HepG2 (cell line): ENCODE data around the gene PRR30. TPM values are rescaled to one million over a fixed set of nuclear protein-coding genes. Genes with fewer than 3 reads are reported as not detected.

ENCODE experiments used
- DNMT1 ChIP-seq: sonication (generic); formaldehyde crosslinking; IDR thresholded peaks from 2 replicates; pipeline ENCODE4 v1.5.1; 2020; ENCODE audit warnings: mild to moderate bottlenecking, missing genetic modification reagents
- FOSL2 ChIP-seq: sonication (generic); formaldehyde crosslinking; IDR thresholded peaks from 2 replicates; pipeline ENCODE4 v1.4.0; 2020; ENCODE audit warnings: missing genetic modification reagents
- HIVEP1 ChIP-seq: sonication (generic); formaldehyde crosslinking; IDR thresholded peaks from 2 replicates; pipeline ENCODE4 v1.4.0; 2020; ENCODE audit warnings: mild to moderate bottlenecking, missing genetic modification reagents
- SKI ChIP-seq: fragments of 450-650 bp; IDR thresholded peaks from one replicate; pipeline ENCODE4 v1.6.1; 2018; ENCODE audit warnings: mild to moderate bottlenecking; ENCODE audit not compliant: partially characterized antibody
- SPEN ChIP-seq: sonication (generic); formaldehyde crosslinking; IDR thresholded peaks from 2 replicates; pipeline ENCODE4 v1.5.1; 2020; ENCODE audit warnings: low read depth, mild to moderate bottlenecking, missing genetic modification reagents
- ZFP36L2 ChIP-seq: sonication (generic); formaldehyde crosslinking; IDR thresholded peaks from 2 replicates; pipeline ENCODE4 v1.4.0; 2020; ENCODE audit warnings: missing genetic modification reagents
- ZMYM4 ChIP-seq: sonication (generic); formaldehyde crosslinking; IDR thresholded peaks from 2 replicates; pipeline ENCODE4 v1.8.1; 2023; ENCODE audit warnings: mild to moderate bottlenecking, missing genetic modification reagents
- ZNF253 ChIP-seq: sonication (generic); formaldehyde crosslinking; IDR thresholded peaks from 2 replicates; pipeline ENCODE4 v1.8.0; 2022; ENCODE audit warnings: mild to moderate bottlenecking, missing genetic modification reagents, borderline replicate concordance
- ZNF567 ChIP-seq: sonication (generic); formaldehyde crosslinking; IDR thresholded peaks from 2 replicates; pipeline ENCODE4 v1.8.1; 2023; ENCODE audit warnings: mild to moderate bottlenecking, missing genetic modification reagents, borderline replicate concordance
- ZNF766 ChIP-seq: sonication (generic); formaldehyde crosslinking; IDR thresholded peaks from 2 replicates; pipeline ENCODE4 v1.5.0; 2020; ENCODE audit warnings: missing genetic modification reagents, borderline replicate concordance
- polyA plus RNA-seq, 8 experiments: library from polyadenylated mRNA; depleted of rRNA in 3 of 8; stranded (reverse) in 7 of 8; unstranded in 1 of 8; fragments of >200 nt; fragmentation: Illumina TruSeq in 4 of 8; extraction: Trizol in 4 of 8; gene quantifications; 2 replicates each; pipeline versions ENCODE4 v1.2.1 to v1.2.3, GENCODE V29; 2011 to 2016; ENCODE audit warnings: low read depth in 4 of 8, missing spikeins in 1 of 8, mixed read lengths in 1 of 8; ENCODE audit not compliant: insufficient read depth in 1 of 8
- total RNA-seq, 5 experiments: library from RNA; depleted of rRNA; stranded (reverse); fragments of >200 nt; fragmentation: Illumina TruSeq; extraction: Trizol; gene quantifications; 2 replicates each; pipeline ENCODE4 v1.2.3, GENCODE V29; 2016; ENCODE audit warnings: low read depth in 1 of 5
- TF ChIP-seq, protein P1 (sequence below): sonication (generic); formaldehyde crosslinking; IDR thresholded peaks from 2 replicates; pipeline ENCODE4 v1.5.1; 2020; ENCODE audit warnings: mild to moderate bottlenecking, missing genetic modification reagents, moderate library complexity
- TF ChIP-seq, protein P2 (sequence below): sonication (generic); formaldehyde crosslinking; conservative IDR thresholded peaks from 2 replicates; pipeline ENCODE4 v1.4.0; 2020; ENCODE audit warnings: missing genetic modification reagents
- TF ChIP-seq, protein P3 (sequence below): sonication (generic); formaldehyde crosslinking; IDR thresholded peaks from 2 replicates; pipeline ENCODE4 v1.4.0; 2020; ENCODE audit warnings: missing genetic modification reagents

The PRR30 gene
- total and polyA plus RNA-seq, 2 of the 13 experiments (the other 11 are each of a cell fraction or from before 2014, with no cell fraction given), result not detected

DNA sequence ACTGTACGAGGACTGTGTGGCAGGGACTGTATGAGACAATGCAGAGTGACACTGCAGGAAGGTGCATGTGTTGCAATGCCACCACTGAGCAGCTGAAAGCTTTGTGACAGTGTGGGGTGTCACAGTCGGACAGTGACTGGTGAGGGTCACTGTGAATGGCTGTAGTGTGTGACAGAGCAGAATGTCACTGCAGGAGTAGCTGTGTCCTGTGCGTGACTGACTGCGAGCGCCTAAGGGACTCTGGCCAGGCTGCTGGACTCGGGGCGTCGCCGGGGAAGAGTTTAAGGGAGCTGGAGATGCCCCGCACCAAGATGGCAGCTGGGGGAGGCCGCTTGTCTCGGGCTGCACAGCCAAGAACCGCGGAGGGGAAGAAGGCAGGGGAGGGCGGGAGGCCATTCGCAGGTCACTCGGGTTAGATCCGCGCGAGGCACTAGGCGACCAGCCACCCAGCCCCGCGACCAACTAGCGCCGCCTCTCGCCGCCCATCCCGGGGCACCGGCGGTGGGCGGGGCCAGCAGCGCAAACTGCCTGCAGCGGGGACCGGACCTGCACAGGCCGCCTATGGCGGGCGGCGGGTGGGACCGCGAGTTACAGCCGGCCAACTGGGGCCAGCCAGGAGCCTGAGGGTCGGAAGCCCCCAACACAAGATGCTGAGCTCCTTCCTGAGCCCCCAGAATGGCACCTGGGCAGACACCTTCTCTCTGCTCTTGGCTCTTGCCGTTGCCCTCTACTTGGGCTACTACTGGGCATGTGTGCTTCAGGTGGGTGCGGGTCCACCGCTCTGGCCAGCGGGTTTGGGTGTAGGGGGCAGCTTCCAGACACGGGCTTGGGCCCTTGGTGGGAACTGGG lies 15.7 kb downstream of the PRR30 start, which contains the start of gene ABHD1 (continued):
- TF ChIP-seq SPEN (CRISPR knock-in tag) (peak; percentile 66; the same call in 1 of the 2 replicates), FOSL2 (peak; percentile 2; the same call in 1 of the 2 replicates), ZNF253 (CRISPR knock-in tag) (no peak), ZFP36L2 (no peak), ZNF567 (CRISPR knock-in tag) (no peak), DNMT1 (CRISPR knock-in tag) (peak; percentile 96; the same call in 1 of the 2 replicates), ZNF766 (no peak; the same call in 1 of the 2 replicates), ZMYM4 (CRISPR knock-in tag) (no peak), SKI (no peak), HIVEP1 (CRISPR knock-in tag) (no peak)
- TF ChIP-seq, protein P1, sequence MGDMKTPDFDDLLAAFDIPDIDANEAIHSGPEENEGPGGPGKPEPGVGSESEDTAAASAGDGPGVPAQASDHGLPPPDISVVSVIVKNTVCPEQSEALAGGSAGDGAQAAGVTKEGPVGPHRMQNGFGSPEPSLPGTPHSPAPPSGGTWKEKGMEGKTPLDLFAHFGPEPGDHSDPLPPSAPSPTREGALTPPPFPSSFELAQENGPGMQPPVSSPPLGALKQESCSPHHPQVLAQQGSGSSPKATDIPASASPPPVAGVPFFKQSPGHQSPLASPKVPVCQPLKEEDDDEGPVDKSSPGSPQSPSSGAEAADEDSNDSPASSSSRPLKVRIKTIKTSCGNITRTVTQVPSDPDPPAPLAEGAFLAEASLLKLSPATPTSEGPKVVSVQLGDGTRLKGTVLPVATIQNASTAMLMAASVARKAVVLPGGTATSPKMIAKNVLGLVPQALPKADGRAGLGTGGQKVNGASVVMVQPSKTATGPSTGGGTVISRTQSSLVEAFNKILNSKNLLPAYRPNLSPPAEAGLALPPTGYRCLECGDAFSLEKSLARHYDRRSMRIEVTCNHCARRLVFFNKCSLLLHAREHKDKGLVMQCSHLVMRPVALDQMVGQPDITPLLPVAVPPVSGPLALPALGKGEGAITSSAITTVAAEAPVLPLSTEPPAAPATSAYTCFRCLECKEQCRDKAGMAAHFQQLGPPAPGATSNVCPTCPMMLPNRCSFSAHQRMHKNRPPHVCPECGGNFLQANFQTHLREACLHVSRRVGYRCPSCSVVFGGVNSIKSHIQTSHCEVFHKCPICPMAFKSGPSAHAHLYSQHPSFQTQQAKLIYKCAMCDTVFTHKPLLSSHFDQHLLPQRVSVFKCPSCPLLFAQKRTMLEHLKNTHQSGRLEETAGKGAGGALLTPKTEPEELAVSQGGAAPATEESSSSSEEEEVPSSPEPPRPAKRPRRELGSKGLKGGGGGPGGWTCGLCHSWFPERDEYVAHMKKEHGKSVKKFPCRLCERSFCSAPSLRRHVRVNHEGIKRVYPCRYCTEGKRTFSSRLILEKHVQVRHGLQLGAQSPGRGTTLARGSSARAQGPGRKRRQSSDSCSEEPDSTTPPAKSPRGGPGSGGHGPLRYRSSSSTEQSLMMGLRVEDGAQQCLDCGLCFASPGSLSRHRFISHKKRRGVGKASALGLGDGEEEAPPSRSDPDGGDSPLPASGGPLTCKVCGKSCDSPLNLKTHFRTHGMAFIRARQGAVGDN, result peak; percentile 97
- TF ChIP-seq, protein P2, sequence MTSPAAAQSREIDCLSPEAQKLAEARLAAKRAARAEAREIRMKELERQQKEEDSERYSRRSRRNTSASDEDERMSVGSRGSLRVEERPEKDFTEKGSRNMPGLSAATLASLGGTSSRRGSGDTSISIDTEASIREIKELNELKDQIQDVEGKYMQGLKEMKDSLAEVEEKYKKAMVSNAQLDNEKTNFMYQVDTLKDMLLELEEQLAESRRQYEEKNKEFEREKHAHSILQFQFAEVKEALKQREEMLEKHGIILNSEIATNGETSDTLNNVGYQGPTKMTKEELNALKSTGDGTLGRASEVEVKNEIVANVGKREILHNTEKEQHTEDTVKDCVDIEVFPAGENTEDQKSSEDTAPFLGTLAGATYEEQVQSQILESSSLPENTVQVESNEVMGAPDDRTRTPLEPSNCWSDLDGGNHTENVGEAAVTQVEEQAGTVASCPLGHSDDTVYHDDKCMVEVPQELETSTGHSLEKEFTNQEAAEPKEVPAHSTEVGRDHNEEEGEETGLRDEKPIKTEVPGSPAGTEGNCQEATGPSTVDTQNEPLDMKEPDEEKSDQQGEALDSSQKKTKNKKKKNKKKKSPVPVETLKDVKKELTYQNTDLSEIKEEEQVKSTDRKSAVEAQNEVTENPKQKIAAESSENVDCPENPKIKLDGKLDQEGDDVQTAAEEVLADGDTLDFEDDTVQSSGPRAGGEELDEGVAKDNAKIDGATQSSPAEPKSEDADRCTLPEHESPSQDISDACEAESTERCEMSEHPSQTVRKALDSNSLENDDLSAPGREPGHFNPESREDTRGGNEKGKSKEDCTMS (CRISPR knock-in tag), result no peak
- TF ChIP-seq, protein P3, sequence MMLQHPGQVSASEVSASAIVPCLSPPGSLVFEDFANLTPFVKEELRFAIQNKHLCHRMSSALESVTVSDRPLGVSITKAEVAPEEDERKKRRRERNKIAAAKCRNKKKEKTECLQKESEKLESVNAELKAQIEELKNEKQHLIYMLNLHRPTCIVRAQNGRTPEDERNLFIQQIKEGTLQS (CRISPR knock-in tag), result no peak
